HFF-Myc (cell line): ENCODE results near the gene RNF223.
"Not testable (repeated sequence)": the region's sequence is repeated elsewhere in the genome, so short reads cannot be mapped to it uniquely, and the experiment has no call there.

ENCODE experiments used
- DNase-seq: peaks from one replicate; pipeline ENCODE4 v3.0.0-alpha.2; 2011; ENCODE audit warnings: low read depth; ENCODE audit errors: extremely low read depth
- H3K4me3 ChIP-seq: replicated peaks from 2 replicates; pipeline ENCODE4 v1.5.1; 2011; ENCODE audit warnings: low read depth, mild to moderate bottlenecking, control low read depth, low read length
- TF ChIP-seq, protein P1 (sequence below): IDR thresholded peaks from 2 replicates; pipeline ENCODE4 v1.5.1; 2012; ENCODE audit warnings: mild to moderate bottlenecking, low read depth, low read length, control low read depth; ENCODE audit errors: missing control alignments

Gene RNF223

DNA sequence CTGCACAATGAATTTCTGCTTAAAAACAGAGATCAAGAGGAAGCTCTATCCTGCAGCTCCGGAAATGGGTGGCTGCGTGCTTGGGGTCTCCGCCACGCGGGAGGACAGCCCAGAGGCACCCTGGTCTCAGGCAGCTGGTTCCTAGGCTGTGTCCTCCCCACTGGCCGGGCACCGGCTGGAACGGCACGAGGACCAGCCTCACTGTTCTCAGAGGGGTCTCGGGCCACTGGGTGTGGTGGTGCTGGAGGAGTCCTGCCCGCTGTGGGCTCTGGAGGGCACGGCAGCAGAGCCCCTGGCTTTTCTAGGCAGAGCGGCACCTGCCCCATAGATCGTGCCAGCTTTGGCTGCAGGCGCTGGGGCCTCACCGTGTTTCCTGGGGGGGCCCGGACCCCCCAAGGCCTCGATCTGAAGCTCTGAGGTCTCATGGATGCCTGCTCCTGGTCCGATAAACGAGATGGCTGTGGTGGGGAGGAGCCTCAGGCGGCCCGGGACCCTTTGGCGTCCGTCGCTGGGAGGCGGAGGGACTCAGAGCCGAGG is 8.2 kb upstream of the RNF223 start:
- TF ChIP-seq, protein P1, sequence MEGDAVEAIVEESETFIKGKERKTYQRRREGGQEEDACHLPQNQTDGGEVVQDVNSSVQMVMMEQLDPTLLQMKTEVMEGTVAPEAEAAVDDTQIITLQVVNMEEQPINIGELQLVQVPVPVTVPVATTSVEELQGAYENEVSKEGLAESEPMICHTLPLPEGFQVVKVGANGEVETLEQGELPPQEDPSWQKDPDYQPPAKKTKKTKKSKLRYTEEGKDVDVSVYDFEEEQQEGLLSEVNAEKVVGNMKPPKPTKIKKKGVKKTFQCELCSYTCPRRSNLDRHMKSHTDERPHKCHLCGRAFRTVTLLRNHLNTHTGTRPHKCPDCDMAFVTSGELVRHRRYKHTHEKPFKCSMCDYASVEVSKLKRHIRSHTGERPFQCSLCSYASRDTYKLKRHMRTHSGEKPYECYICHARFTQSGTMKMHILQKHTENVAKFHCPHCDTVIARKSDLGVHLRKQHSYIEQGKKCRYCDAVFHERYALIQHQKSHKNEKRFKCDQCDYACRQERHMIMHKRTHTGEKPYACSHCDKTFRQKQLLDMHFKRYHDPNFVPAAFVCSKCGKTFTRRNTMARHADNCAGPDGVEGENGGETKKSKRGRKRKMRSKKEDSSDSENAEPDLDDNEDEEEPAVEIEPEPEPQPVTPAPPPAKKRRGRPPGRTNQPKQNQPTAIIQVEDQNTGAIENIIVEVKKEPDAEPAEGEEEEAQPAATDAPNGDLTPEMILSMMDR = no peak
- H3K4me3 ChIP-seq = no peak overlapping the region

DNA sequence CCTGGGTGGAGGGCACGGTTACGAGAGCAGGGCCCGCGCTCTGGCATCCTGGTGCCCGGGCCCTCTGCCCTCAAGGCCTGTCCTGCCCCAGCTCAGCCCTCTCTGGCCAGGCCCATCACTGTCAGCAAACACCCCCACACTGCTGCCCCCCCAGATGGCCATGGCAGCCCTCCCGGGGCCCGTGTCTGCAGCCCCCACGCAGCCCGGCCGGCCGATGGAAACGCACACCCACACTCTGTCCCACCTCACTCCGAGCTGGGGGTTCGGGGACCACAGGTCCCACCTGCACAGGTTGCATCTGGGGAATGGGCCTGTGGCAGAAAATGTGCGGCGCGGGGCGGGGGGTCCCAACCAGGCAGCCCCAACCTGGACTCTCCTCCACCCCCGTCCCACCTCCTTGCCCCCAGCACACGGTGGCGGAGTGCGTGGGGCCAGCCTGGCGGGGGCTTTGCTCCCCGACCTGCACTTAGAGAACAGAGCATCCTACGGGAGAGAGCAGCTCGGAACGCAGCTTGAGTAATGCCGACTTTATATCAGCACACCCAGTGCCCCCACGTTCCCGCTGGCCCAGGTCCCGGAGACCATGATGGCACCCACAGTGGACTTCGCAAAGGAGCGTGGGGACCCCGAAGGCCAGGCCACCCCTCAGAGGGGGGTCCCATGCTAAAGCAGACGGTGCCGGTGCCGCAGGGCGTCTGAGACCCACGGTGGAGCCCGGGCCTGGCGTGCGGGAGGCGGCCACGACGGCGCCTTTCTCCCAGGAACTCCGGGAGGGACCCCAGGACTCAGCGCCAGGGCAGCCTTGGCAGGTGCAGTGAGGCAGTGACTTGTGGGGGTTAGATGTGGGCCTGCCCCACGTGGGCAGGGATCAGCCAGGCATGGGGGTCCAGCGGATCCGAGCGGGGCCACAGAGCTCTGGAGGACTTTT is 7.5 kb upstream of the RNF223 start:
- no peak overlapping the region for H3K4me3 ChIP-seq
- DNase-seq = no peak
- TF ChIP-seq, protein P1 = no peak

More for the DNA sequence above, 8.2 kb upstream of the RNF223 start:
- DNase-seq = no peak

DNA sequence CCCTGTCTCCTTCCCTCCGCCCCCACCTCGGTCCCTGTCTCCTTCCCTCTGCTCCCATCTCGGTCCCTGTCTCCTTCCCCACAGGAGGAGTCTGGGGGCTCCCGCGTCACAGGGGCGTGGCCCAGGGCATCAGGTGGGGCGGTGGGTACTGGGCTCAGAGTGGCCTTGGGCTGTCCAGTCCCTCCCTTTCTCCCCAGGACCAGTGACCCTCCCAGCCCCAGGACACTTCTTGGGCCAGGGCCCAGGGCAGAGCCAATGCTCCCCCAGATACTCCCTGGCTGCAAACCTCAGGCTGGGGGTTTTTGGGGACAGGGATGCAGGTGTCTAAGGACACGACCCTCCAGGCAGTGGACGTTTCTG is 6.8 kb upstream of the RNF223 start:
- DNase-seq = no peak
- TF ChIP-seq, protein P1 = no peak
- no peak overlapping the region for H3K4me3 ChIP-seq

DNA sequence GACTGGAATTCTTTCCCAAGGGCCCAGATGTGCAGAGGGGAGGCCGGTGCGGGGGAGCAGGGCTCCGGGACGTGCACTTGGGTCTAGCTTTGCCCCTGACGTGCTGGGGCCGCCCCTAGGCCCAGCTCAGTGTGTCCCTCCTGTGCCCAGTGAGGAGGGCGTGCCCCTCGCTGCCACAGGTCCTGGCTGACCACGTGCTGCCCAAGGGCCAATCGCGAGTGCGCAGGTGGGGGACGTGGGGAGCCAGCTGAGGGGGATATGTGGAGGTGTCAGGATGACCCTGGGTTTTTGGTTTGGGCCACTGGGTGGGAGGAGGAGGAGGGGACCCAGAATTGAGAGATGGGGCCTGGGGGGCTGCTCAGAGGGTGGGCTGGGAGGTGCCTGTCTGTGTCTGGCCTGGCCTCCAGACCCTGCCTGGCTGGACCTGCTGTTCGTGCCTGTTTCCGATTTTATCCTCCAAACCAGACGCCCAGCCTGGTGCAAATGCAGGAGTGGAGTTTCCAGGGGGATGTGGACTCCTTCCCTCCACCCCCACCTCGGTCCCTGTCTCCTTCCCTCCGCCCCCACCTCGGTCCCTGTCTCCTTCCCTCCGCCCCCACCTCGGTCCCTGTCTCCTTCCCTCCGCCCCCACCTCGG is 6.1 kb upstream of the RNF223 start:
- TF ChIP-seq, protein P1 = no peak
- DNase-seq = peak; percentile 24
- H3K4me3 ChIP-seq = peak overlapping the region; percentile 17

DNA sequence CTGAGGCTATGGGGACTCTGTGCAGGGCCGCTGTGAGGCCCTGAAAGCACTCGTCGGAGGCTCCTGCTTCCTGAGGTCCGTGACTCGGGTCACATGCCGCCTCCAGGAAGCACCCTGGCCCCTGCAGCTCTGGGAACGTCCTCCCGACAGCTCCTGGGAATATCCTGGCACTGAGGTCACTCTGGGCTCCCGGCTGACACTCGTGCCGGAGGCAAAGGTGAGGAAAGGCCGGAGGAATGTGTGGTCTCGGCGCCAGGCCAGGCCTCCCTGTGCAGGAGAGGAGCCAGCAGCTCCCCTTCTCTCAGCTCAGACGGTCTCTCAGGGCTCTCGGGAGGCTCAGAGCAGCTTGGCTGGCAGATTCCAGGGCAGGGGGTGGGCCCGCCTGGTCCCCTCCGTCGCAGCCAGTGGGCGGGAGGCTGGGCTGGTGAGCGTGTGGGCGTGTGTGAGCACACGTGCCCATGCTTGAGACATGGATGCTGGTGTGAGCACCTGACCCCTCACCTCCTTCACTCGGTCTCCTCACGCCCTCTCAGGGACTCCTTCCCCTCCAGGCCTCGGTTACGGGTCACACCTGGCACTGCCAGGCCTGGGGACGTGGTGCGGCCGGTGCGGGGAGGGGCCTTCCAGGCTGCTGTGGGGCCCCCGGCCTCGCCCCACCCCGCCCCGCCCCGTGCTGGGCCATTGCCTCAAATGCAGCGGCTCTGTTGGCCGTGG is 5.5 kb upstream of the RNF223 start:
- peak overlapping the region; percentile 17 for H3K4me3 ChIP-seq
- DNase-seq = peak; percentile 61
- TF ChIP-seq, protein P1 = no peak

DNA sequence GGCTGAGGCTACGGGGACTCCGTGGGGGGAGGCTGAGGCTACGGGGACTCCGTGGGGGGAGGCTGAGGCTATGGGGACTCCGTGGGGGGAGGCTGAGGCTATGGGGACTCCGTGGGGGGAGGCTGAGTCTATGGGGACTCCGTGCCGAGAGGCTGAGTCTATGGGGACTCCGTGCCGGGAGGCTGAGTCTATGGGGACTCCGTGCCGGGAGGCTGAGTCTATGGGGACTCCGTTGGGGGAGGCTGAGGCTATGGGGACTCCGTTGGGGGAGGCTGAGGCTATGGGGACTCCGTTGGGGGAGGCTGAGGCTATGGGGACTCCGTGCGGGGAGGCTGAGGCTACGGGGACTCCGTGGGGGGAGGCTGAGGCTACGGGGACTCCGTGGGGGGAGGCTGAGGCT is 3.3 kb upstream of the RNF223 start:
- not testable (repeated sequence) for DNase-seq, H3K4me3 ChIP-seq
